A673 (cell line): ENCODE data around the gene GPRC5D. TPM values are rescaled to one million over a fixed set of nuclear protein-coding genes. Genes with fewer than 3 reads are reported as not detected.

ENCODE experiments used
- BruUV-seq: library from RNA; stranded (reverse); fragments of 400-500 nt; replicated peaks from 2 replicates; lab custom pipeline; 2021; lab: Mats Ljungman, UMichigan
- CTCF ChIA-PET: fragments of 300-600 bp; sonication (Branson Sonifier 250); formaldehyde crosslinking; loops from one replicate; lab custom pipeline; 2022; ENCODE audit warnings: antibody characterized with exemption; lab: Charles Lee
- POLR2A ChIA-PET: fragments of 300-600 bp; sonication (Branson Sonifier 250); formaldehyde crosslinking; loops from one replicate; lab custom pipeline; 2022; ENCODE audit warnings: antibody characterized with exemption; ENCODE audit not compliant: low non-redundant PET; lab: Charles Lee
- DNase-seq: peaks from one replicate; pipeline ENCODE4 v3.0.0-alpha.2; 2015; ENCODE audit warnings: low spot score
- H3K27ac ChIP-seq: fragments of 200-600 bp; sonication (generic); 2 replicates; pipeline ENCODE4 v1.5.1; 2016; ENCODE audit warnings: mixed run types, low read depth, mild to moderate bottlenecking, mixed read lengths, antibody characterized with exemption, low read length; ENCODE audit not compliant: poor library complexity, severe bottlenecking
- H3K27me3 ChIP-seq: fragments of 200-600 bp; sonication (generic); replicated peaks from 2 replicates; pipeline ENCODE4 v1.6.1; 2017; ENCODE audit warnings: mixed run types, low read depth, mild to moderate bottlenecking, mixed read lengths, antibody characterized with exemption, low read length; ENCODE audit not compliant: insufficient read depth, poor library complexity
- H3K36me3 ChIP-seq: fragments of 200-600 bp; sonication (generic); 2 replicates; pipeline ENCODE4 v1.6.1; 2016; ENCODE audit warnings: mixed run types, mild to moderate bottlenecking, mixed read lengths, antibody characterized with exemption, low read length; ENCODE audit not compliant: insufficient read depth, poor library complexity, severe bottlenecking
- H3K4me1 ChIP-seq: fragments of 200-600 bp; sonication (generic); 2 replicates; pipeline ENCODE4 v1.6.1; 2017; ENCODE audit warnings: mixed run types, mild to moderate bottlenecking, mixed read lengths, antibody characterized with exemption, low read length; ENCODE audit not compliant: insufficient read depth, poor library complexity, severe bottlenecking
- H3K4me3 ChIP-seq: fragments of 200-600 bp; sonication (generic); 2 replicates; pipeline ENCODE4 v1.5.1; 2016; ENCODE audit warnings: low read depth, mixed run types, mild to moderate bottlenecking, mixed read lengths, low read length; ENCODE audit not compliant: poor library complexity, severe bottlenecking
- H3K9me3 ChIP-seq: fragments of 200-600 bp; sonication (generic); 2 replicates; pipeline ENCODE4 v1.6.1; 2016; ENCODE audit warnings: mixed run types, low read depth, mild to moderate bottlenecking, mixed read lengths, antibody characterized with exemption, low read length; ENCODE audit not compliant: poor library complexity, severe bottlenecking
- CTCF ChIP-seq: fragments of 300-800, 200-600 bp; sonication (generic); conservative IDR thresholded peaks from 2 replicates; pipeline ENCODE4 v1.5.1; 2017; ENCODE audit warnings: low read depth, mild to moderate bottlenecking, antibody characterized with exemption, low read length, moderate library complexity, mixed read lengths
- EZH2 ChIP-seq: fragments of 200-600 bp; sonication (generic); IDR thresholded peaks from 2 replicates; pipeline ENCODE4 v1.6.1; 2017; ENCODE audit warnings: borderline replicate concordance, low read depth, mild to moderate bottlenecking, mixed read lengths, antibody characterized with exemption, low read length; ENCODE audit not compliant: poor library complexity, severe bottlenecking
- intact Hi-C: fragments of 100-400 bp; cut with micrococcal nuclease; formaldehyde crosslinking; loops from one replicate; pipeline ENCODE4 v1.10.0; 2022; ENCODE audit not compliant: unreplicated experiment
- total RNA-seq: library from RNA; stranded (reverse); gene quantifications from 2 replicates; pipeline ENCODE4 v1.2.3, GENCODE V29; 2021

GPRC5D gene
- total RNA-seq, 1 experiment from 2014 or later = not detected

- BruUV-seq = no TSS peak
- H3K27me3 ChIP-seq = no peaks in the 10 kb centered on the region
- intact Hi-C loops = loop anchor here (1.0 to 10.0 kb wide), 5 partner anchors 67 to 619 kb away; no protein-coding TSS in a partner anchor
- H3K4me1 ChIP-seq = peaks cover 7% of the 10 kb centered on the region
- H3K9me3 ChIP-seq = no peaks in the 10 kb centered on the region
- ChIA-PET CTCF (interaction anchor here (0.7 to 1.6 kb wide), 5 partner anchors 292 to 1251 kb away, joined by 3 to 17 read pairs (median 6); no protein-coding TSS in a partner anchor), POLR2A (no interaction called here)
- no peaks in the 10 kb centered on the region for H3K36me3 ChIP-seq
- H3K27ac ChIP-seq = no peak overlapping the region
- no peak for TF ChIP-seq EZH2
- no peak for TF ChIP-seq CTCF
- DNase-seq = no peak
- no peak overlapping the region for H3K4me3 ChIP-seq
These were observed 36.3 kb downstream of the GPRC5D start for GRCh38 chr12:12915656-12916055.

- intact Hi-C loops = loop anchor here (10.0 kb wide), 1 partner anchor 622 kb away; no protein-coding TSS in a partner anchor
- BruUV-seq = no TSS peak
- H3K27me3 ChIP-seq = no peaks in the 10 kb centered on the region
- no peaks in the 10 kb centered on the region for H3K9me3 ChIP-seq
- no peak overlapping the region for H3K4me3 ChIP-seq
- CTCF ChIA-PET = interaction anchor here (0.7 kb wide), 1 partner anchor 340 kb away, joined by 7 read pairs; no protein-coding TSS in a partner anchor
- POLR2A ChIA-PET = no interaction called here
- H3K36me3 ChIP-seq = no peaks in the 10 kb centered on the region
- no peak for DNase-seq
- no peak overlapping the region for H3K27ac ChIP-seq
- no peak for TF ChIP-seq EZH2
- TF ChIP-seq CTCF = no peak
- H3K4me1 ChIP-seq = peaks cover 7% of the 10 kb centered on the region
These were observed 39.3 kb downstream of the GPRC5D start for GRCh38 chr12:12912711-12913110.

GRCh38 chr12:12909995-12910420 lies 42.0 kb downstream of the GPRC5D start:
- Histone ChIP-seq H3K9me3 (no peaks in the 10 kb centered on the region), H3K4me1 (peaks cover 7% of the 10 kb centered on the region), H3K4me3 (no peak overlapping the region), H3K27me3 (no peaks in the 10 kb centered on the region), H3K36me3 (no peaks in the 10 kb centered on the region), H3K27ac (no peak overlapping the region)
- ChIA-PET POLR2A (no interaction called here), CTCF (no interaction called here)
- no peak for DNase-seq
- TF ChIP-seq EZH2 = no peak
- TF ChIP-seq CTCF = no peak
- intact Hi-C loops = loop anchor here (10.0 kb wide), 1 partner anchor 625 kb away; no protein-coding TSS in a partner anchor
- BruUV-seq = no TSS peak
